GM19240 (cell line): ENCODE data around the gene TMEM213.

ENCODE experiments used
- DNase-seq: peaks from one replicate; pipeline ENCODE4 v3.0.0; 2011; ENCODE audit warnings: low spot score; ENCODE audit not compliant: insufficient read length

TMEM213 gene

GRCh38 chr7:138842111-138842510, 44.3 kb downstream of the TMEM213 start:
- no peak for DNase-seq

DNA sequence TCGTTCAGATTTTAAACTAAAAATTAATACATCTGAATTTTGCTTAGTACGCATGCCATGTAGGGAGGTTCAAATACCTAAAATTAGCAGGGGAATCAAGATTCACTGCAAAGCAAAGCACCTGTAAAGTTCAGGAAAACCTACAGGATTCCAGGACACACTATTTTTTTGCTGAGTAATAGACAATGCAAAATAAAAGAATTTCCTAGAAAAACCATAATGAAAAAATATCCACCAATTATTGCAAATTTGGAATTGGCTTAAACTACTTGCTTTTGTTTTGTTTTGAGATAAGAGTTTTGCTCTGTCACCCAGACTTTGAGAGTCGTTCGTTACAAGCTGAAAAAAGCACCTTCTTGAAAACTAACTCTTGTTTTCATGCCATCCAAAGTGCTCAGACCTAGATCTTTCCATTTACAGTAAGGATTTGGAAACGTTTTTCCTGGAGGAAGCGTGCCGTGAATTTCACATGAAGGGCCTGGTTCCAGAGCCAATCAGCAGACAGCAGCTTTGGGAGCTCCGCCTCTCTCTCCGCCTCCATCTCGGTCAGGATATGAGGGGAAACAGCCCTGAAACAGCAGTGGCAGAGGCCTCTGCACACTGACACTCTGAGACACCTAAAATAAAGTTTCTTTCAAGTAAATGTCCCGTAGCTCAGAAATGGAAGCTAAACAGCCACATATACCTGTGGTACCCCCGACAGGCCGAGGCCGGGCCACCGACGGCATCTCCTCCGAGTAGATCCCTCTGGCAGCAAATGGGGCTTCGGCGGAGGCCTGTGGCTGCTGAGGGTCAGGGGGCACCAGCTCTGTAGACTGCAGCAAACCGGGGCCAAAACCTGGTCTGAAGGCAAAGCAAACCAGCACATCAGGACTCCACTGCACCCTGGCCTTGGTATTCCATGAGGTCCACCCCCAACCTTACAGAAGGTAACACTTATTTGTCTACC, 46.1 kb downstream of the TMEM213 start:
- no peak for DNase-seq

DNA sequence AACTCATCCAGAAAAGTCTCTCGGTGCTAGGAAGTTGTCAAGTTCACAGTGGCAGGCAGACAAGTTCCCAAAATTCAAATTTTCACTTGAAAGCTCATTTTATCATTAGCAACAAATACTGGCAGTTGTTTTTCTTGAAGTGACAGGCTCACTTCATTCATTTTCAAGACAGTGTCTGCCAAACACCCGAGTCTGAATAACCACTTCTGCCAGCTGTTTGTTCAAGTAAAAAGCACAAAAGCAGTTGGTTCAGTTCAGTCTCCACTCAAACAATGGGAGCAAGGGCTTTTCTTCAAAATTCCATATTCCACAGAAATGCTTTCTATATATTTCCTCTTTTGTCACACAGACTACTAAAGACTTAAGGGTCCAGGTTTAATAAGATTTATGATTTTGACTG, 47.9 kb downstream of the TMEM213 start:
- no peak for DNase-seq

GRCh38 chr7:138848056-138848980, 50.5 kb downstream of the TMEM213 start:
- no peak for DNase-seq

- DNase-seq: no peak
These were observed 51.9 kb downstream of the TMEM213 start for GRCh38 chr7:138849701-138850100.

- no peak for DNase-seq
These were observed 54.7 kb downstream of the TMEM213 start for GRCh38 chr7:138852469-138852868.

- DNase-seq: no peak
These were observed 55.7 kb downstream of the TMEM213 start for GRCh38 chr7:138853448-138853847.

GRCh38 chr7:138854115-138854645, 56.4 kb downstream of the TMEM213 start:
- no peak for DNase-seq

GRCh38 chr7:138857728-138858127, 59.9 kb downstream of the TMEM213 start:
- no peak for DNase-seq

GRCh38 chr7:138861051-138861450, 63.3 kb downstream of the TMEM213 start:
- no peak for DNase-seq

DNA sequence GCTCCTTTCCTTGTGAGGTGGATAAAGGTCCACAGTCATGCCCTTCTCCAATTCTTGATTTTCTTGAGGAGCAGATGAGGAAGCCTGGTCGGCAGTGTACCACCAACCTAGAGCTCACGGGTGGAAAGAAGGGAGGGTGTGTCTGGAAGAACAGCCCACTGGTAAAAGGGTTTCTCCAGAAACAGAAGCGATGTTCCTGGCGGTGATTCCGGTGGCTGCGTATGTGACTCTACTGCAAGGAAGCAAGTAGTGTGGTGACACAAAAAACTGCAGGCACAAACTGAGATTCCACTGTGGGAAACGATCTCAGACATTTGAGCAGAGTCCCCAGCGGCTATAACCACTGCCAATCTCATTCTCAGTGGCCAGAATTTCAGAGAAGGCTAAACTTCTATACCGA, 66.1 kb downstream of the TMEM213 start:
- no peak for DNase-seq

DNA sequence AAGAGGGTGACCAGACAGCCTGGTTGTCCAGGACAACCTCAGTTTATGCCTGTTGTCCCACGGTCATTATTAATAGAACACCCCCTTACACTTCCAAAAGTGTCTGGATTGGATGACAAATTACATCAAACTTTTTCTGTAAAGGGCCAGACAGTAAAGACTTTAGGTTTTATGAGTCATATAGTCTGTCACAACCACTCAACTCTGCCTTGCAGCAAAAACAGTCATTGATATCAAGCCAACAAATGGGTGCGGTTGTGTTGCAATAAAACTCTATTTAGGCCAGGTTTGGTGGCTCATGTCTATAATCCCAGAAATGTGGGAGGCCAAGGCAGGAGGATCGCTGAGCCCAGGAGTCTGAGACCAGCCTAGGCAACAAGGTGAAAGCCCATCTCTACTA, 66.9 kb downstream of the TMEM213 start:
- no peak for DNase-seq

GRCh38 chr7:138865843-138866242, 68.0 kb downstream of the TMEM213 start:
- peak; percentile 37 for DNase-seq

DNA sequence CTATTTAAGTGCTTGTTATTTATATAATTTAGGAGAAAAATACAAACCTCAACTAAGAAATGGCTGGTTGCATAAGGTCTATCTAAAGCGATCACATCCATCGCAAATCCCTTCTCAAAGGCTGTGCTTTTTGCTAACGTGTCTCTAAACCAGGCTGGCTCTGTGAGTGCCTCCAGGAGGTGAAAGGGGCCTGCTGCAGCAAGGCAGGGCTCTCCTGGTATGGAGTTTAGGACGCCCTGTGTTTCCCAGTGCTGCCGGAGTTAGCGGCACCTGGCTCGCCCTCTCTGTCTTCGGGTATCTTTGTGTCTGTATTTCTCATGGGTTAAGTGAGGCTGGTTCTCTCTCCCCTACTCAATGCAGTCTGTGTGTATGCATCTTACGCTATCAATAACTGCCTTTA, 68.6 kb downstream of the TMEM213 start:
- DNase-seq: no peak

GRCh38 chr7:138867744-138868143, 70.0 kb downstream of the TMEM213 start:
- DNase-seq: no peak

- DNase-seq: no peak
These were observed 70.9 kb downstream of the TMEM213 start for GRCh38 chr7:138868711-138869110.

DNA sequence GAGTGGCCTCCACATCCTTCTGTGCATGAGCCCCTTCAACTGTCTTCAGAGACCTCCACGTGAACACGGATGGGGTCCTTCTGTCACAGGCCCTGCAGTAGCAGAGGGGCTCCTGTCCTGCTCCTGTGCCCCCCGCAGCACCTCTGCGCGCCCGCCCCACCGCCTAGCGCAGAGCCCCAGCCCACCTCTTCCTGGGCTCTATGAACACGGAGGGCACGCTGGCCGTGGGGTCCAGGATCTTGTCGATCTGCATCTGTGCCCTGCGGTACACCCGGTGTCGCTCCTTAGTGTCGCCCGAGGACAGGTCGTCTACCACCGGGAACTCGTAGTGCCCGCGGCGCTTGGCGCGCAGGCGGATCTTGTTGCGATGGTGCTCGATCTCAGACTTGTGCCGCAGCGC, 71.6 kb downstream of the TMEM213 start:
- DNase-seq: no peak

GRCh38 chr7:138871065-138871813, 73.4 kb downstream of the TMEM213 start:
- DNase-seq: no peak

GRCh38 chr7:138871814-138872090, 74.0 kb downstream of the TMEM213 start:
- no peak for DNase-seq

DNA sequence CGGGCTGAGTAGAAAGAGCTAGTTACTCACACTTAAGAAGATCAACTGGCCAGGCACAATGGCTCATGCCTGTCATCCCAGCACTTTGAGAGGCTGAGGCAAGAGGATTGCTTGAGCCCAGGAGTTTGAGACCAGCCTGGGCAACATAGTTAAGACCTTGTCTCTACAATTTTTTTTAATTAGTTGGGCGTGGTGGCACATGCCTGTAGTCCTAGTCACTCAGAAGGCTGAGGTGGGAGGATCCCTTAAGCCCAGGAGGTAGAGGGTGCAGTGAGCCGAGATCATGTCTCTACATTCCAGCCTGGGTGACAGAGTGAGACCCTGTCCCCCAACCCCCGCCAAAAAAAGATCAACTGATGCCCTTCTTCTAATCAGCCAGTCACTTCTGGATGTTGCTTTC, 74.8 kb downstream of the TMEM213 start:
- DNase-seq: no peak

DNA sequence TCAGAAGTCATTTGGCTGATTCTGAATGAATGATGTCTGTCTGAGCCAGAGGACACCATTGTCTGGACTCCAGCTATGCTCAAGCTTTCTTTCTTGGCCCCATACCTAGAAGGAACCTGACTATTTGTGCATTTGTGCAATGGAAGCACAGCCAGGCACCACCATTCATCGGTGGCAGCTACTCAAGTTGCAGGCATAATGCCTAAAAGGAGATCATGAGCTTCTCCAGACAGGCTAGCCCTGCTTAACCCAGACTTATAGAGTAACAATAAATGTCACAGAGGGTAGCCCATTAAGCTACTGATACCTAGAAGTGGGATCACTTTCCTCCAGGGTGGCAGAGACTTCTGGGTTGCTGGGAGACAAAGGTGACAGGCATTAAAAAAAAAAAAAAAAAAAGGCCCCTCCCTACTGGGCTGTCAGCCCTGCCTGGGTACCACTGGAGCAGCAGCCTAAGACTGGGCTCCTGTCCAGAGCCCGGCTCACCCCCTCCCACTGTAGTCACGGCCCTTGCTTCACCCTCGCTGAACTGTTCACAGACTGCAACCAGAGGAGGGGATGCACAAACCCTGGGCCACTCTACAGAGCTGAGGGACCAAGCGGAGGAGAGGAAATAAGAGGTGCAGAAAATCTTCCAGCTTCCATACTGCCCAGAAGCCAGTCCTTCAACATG, 75.6 kb downstream of the TMEM213 start:
- no peak for DNase-seq
